NOMO-1 (cell line): ENCODE measurements around the gene GTF2E1.
"Not testable (repeated sequence)": the region's sequence is repeated elsewhere in the genome, so short reads cannot be mapped to it uniquely, and the experiment has no call there.

Source experiments
- DNase-seq, 2 experiments: peaks; one replicate each; lab custom pipeline; 2025; ENCODE audit not compliant: unreplicated experiment in 2 of 2; lab: John Stamatoyannopoulos, UW

The GTF2E1 gene

DNA sequence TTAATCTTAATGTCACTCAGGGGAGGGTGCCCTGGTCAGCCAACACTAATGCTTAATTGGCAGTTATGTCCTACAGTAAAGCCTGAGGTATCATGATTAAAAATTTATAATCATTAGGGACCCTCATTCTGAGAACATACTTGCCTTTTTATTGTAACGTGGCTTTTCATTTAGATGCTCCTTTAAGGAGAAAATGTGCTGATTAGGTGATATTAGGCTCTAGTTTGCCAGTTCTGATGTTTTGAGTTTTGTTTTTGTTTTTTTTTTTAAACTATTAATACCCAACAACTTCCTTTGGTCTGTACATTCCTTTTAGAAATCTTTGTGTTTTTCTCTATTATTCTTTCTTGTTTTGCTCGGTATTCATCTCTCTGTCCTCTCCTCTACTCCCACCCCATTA, 10.3 kb downstream of the GTF2E1 start:
- no peak for DNase-seq

DNA sequence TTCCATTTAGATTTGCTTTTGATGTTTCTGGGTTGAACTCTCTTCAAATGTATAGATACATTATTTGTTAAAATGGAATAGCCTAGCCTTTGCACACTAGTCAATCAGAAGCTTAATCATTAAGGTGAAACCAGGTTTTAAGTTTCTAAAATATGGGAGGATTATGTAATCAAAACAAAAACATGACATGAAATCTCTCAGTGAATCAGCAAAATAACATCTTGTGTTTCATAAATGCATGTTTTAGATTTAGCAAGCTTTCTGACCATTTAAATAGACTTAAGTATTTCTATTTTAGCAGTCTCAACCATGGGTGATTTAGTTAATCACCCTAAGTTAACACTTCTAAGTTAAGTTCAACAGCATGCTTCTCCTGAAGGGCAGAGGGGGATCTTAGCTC, 11.3 kb downstream of the GTF2E1 start:
- no peak for DNase-seq

DNA sequence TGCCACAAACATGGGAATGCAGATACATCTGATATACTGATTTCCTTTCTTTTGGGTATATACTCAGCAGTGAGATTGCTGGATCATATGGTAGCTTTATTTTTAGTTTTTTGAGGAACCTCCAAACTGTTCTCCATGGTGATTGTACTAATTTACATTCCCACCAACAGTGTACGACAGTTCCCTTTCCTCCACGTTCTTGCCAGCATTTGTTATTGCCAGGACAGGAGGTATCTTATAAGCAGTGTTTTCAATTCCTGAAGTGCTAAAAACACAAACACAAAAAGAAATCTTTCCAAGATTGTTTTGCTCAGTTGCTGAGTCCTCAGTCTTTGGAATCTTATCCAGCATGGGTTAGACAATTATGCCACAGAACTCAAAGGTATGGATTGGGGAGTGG, 13.5 kb downstream of the GTF2E1 start:
- no peak for DNase-seq

DNA sequence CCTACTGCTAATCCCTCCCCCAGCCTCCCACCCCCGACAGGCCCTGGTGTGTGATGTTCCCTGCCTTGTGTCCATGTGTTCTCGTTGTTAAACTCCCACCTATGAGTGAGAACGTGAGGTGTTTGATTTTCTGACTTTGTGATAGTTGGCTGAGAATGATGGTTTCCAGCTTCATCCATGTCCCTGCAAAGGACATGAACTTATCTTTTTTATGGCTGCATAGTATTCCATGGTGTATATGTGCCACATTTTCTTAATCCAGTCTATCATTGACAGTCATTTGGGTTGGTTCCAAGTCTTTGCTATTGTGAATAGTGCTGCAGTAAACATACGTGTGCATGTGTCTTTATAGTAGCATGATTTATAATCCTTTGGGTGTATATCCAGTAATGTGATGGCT, 16.0 kb downstream of the GTF2E1 start:
- DNase-seq = not testable (repeated sequence)

DNA sequence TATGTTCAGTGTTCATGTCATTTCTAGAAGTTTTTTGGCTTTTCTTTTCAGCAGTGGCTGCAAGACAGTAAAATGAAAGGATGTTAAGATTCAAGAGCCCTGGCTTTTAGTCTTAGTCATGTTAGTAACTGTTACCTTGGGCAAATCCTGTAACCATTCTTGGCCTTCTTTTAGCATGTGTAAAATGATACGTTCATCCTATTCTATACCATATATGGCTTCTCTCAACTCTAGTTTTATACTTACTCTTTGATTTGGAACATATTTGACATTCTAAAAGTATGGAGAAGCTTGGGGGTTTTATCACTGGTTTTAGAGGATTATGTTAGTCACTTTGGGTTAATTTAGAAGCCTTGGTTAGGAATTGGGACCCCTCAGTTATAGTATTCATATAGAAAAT, 20.1 kb downstream of the GTF2E1 start:
- no peak for DNase-seq

DNA sequence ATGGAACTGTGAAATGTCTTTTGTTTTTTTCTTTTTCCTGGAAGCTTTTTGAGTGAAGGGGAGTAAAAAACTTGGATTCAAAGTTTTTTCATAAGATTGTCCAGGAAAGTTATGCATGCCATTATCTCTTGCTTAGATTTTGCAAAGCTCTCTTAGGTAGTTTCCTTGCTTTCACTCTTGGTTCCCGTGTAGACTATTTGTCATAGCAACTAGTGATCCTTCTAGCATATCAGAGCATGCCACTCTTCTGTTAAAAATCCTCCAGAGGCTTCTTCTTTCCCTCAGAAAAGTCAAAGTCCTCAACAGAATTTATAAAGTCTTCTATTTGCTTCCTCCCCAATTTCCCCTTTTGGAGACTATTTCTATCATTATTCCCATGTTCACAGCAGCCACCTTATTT, 21.1 kb downstream of the GTF2E1 start:
- DNase-seq = no peak

DNA sequence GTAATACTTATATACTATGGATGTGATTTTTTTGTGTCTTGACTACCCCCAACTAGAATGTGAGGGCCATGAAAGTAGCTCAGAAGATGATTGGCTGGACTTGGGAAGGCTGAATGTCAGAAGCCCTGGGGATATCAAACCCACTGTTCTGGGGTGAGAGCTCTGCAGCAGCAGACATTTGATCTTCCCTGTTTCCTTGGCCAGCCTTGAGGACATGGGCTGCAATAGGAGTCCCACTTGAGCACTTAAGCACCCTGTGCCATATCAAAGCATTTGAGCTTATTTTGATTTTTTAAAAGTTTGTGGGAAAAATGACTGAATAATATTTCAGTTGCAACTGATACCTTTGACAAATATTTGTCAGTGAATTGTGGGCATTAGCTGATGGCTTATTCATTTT, 21.7 kb downstream of the GTF2E1 start:
- no peak for DNase-seq

DNA sequence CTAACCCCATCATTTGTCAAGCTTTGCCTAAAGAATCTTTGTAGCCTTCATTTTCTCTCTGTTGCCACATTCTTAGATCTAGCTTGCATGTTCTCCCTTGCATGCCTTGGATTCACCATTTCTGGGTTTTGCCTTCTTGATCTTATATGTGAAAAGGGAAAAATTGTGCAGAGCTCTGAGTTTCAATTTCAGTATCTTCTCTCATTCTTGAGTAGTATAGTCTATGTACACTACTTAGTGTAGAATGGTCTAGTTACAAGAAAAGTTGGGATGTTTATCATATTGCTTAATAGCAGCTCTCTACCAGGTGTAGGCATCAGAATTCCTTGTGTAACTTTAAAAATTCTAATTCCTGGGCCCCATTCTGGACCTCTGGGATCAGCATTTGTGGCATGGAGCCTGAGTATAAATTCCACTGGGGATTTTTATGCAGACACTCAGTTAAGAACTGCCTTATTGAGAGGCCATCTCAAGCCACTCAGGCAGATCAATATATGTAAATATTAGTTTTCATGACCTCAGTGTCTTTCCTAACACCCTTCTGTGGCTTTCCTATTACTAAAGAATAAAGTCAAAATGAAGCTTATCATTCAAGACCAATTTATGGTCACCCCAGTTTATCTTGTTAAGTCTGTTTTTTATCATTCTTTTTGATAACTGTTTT, 23.4 kb downstream of the GTF2E1 start:
- no peak for DNase-seq

DNA sequence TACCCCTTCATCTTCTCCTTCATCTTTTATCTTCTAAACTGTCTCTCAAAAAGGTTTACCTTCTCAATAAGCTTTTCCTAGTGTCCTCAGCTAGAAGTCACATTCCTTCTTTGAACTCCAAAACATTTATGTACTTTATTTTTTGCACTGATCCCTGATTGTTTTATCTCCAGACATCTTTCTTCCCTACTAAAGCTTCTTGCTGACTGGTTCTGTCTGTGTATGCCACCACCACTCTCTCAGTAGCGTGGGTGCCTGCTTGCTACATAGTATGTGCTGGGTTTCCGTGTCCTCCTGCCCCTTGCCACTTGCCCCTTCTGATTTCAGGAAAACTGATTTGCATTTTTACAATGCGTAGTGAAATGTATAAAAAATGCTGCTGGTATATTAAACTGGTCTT, 24.0 kb downstream of the GTF2E1 start:
- DNase-seq = no peak

DNA sequence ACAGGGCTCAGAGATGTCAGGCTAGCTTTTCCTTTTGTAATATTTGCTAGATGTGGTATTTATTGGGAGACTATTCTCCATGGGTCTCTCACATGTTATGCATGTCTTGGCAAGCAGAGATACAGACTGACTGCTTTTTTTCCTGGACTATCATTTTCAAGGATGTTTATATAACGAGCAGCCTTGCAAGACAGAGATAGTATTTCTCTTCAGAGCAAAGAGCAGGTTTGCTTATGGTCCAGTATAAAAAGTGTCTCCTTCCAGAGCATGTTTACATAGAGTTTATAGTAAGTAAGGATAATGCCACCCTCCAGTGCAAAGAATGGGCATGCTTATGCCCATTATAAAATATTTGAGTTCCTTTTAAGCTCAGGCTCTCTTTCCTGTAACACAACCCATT, 24.6 kb downstream of the GTF2E1 start:
- no peak for DNase-seq

DNA sequence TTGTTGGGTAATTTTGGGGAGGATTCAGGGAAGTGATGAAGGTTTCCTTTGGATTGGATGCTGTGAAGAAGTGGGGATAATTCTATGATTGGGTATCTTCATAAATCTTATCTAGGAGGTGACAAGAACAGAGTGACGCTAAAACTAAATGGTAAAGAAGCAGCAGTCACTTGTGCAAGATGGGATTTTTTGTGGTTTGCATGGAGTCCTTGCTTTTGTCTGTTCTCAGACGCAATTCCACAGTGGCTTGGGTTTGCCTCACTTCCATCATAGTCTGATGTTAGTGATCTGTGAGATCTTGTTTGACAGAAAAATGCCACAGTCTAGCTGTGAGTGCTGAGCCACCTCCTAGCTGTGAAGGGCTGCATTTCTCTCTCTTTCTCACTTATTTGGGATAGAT, 26.9 kb downstream of the GTF2E1 start:
- DNase-seq = no peak

DNA sequence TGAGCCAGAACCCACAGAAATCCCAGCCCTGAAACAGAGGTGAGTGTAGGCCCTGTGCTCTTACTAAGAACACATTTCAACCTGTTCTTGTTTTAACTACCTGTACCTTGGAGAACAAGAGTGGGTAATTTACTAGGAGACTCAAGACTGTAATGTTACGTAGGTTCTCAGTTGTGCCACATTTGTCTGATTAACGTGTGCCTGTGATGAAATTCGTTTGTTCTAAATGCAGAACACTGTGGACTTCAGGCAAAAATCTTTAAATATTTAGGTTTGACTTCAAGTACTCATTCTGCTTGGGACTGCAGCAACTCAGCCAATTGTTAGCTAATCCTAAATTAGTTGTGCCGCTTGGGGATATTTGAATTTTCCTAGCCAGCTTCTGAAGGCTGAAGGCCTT, 28.3 kb downstream of the GTF2E1 start:
- DNase-seq = no peak

DNA sequence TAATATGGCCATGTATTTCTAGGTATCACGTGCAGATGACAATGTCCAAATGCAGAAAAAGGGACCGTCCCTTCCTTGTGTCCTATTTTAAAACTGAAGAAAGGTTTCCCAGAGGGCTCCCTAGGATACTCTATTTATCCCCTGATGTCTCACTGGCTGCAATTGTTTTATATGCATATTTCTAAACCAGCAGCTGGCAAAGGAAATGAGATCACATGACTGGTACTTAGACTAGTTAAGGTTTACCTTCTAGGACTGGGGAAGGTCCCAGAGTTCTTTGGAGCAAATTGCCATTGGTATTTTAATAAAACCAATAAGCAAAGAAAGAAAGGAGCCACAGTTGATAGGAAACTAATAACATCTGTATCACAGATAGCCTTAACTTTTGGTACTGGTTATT, 29.5 kb downstream of the GTF2E1 start:
- no peak for DNase-seq

DNA sequence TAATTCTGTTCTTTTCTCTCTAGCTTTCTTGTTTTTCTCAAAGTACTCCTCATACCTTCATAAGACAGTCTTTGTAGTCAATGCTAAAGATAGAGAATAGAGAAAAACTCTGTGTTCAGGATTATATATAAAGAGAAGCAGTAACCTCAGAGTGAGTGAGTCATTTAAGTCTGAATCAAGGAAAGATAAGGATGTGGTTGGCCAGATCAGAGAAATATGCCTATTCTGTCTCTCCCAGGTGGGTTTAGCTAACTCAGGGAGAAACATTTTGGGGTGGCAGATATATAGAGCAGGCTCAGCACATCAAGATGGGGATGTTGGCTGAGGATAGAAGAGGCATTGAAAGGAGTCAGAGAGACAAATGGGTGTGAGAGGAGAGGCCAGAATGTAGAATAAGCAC, 31.4 kb downstream of the GTF2E1 start:
- DNase-seq = no peak

DNA sequence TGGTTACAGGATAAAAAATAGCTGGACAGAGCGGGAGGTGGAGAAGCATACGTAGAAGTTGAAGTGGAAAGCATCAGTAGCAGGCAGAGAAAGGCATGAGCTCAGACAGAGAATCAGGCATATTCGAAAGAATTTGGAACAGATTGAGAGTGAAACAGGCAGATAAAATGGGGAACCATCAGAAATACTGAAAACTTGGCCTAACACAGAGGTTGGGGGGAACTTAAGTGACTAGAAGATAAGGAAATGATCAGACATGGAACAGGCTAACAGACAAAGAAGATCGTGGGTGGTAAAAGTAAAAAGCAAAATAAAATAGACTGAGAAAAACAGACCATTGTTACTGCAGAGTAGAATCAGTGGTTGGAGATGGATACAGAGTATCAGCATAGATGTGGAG, 32.9 kb downstream of the GTF2E1 start:
- no peak for DNase-seq

DNA sequence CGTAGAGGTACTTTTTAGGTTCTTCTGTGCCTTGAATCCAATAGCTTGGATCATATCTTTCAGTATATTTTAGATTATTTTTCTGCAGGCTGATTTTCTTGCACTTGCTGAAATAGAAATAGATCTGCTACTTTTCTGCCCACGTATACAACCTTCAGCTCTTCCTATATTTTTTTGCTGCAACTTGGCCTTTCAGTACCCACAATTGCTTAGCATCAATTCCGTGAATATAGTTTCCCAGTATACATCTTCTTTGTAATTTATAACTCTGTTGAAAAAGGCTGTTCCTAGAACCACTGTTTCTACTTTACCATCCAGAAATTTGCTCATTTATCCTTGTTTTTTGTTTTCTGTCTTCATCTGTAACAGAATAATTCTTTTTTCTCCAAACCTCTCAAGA, 36.2 kb downstream of the GTF2E1 start:
- DNase-seq = no peak

DNA sequence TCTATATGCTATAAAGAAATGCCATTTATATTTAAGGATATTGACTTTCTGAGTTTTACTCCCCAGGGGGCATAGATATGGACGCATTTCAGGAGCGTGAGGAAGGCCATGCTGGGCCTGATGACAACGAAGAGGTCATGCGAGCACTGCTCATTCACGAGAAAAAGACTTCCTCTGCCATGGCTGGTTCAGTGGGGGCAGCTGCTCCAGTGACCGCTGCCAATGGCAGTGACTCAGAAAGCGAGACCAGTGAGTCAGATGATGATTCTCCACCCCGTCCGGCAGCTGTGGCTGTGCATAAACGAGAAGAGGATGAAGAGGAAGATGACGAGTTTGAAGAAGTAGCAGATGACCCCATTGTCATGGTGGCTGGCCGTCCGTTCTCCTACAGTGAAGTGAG, 38.4 kb downstream of the GTF2E1 start:
- DNase-seq = peak in 1 of 2 experiments; percentile 14

DNA sequence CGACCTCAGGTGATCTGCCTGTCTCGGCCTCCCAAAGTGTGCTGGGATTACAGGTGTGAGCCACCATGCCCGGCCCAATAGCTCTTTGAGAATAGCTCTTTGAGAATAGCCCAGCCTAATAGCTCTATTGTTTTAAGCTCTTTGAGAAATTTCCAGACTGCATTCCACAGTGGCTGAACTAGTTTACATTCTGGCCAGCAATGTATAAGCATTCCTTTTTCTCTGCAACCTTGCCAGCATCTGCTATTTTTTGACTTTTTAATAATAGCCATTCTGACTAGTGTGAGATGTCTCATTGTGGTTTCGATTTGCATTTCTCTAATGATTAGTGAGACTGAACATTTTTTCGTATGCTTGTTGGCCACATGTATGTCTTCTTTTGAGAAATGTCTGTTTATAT, 43.3 kb downstream of the GTF2E1 start:
- not testable (repeated sequence) for DNase-seq

DNA sequence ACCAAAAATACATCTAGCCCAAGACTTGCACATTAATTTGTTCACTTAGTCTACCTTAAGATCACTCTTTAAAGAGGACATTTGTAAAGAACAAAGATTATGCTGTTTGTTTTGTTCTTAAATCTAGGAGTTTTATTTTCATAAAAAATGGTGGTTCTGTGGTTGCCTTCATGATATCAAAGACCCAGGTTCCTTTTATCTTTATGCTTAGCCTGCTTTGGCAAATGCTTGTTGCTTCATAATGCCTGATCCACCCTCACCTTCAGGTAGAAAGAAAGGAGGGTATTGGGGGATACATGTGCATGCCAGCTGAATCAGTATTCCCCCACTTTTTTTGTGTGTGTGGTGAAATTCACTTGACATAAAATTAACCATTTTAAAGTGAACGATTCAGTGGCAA, 48.5 kb downstream of the GTF2E1 start:
- DNase-seq = no peak

DNA sequence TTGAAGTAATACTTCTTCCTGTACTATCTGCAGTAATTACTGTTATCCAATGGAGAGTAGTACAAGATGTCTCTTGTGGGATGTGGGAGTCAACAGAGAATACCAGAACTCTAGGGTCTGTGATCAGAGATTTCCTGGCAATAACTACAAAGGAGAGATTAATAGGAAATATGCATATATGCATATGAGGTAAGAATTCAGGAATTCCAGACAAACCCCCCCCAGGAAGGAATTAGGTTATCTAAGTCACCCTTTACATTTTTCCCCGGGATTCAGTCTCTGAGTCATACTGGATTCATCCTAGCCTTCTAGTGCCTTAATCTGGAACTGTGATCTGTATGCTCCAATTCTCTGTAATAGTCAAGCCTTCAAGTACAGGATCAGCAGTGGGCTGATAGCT, 49.4 kb downstream of the GTF2E1 start:
- DNase-seq = no peak

DNA sequence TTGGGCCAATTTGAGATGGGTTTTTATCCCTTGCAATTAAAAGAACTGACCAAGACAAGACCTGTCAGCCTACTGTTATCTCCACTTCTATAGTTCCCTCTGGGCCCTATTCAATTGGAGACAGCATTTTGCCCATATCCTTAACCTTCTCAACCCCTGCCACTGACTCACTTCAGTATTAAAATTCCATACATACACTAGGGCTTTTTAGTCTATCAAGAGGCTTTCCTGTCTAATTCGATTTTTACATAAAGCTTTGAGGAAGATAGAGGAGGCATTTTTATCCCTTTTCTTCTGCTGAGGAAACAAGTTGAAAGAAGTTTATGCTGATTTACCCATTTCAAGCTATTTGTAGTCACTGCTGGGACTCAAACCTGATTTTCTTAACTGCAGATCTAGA, 51.1 kb downstream of the GTF2E1 start:
- no peak for DNase-seq

DNA sequence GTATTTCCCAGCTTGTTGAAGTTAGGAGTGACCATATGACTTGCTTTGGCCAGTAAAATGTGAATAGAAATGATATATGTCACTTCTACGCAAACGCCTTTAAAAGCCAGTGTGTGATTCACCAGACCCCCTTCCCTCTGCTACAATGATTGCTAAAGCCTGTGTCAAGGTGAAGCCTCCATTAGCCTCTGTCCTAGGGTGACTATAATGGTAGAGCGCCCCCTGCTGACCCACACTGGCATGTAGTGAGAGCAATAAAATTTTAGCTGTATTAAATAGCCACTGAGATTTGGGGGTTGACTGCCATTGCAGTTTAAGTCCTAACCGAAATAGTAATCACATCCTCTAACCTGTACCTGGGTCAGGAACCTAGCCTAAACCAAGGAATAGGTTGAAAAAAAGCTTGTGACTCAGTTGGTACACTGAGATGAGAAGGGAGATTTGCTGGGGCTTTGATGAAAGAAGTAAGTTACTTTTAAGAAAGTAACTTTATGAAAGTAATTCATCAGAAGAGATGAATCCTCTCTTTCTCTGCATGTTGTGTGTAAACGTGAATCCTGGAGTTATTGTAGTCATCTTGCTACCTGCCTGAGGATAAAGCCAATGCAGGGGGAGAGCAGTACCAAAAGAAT, 52.6 kb downstream of the GTF2E1 start:
- DNase-seq = peak; percentile 35 to 79

DNA sequence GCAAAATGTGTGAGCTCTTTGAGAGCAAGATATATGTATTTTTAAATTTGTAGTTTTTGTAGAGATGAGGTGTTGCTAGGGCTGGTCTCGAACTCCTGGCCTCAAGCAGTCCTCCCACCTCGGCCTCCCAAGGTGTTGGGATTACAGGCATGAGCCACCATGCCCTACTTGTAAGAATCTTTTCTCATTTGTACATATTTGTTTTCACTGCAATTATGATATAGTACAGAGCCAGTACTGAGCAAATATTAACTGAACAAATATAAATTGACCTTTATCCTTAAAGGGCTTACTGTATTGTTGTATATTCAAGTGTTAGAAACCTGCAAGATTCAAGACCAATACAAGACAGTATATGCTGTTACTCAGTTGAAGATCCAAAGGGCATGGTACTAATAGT, 53.4 kb downstream of the GTF2E1 start:
- no peak for DNase-seq
